Sigmoid colon (tissue), 7 donors: ENCODE measurements around the gene GRIA1. TPM values are rescaled to one million over a fixed set of nuclear protein-coding genes. Genes with fewer than 3 reads are reported as not detected.
A peak's percentile ranks its signal among the peaks of the same experiment; 100 is the strongest.

Experiments
- DNase-seq: peaks from one replicate; pipeline ENCODE4 v3.0.0-alpha.2; 2019
- H3K27ac ChIP-seq, 4 donors: fragments of 200-600 bp; sonication (generic); one replicate each; pipeline ENCODE4 v1.5.1; 2016 to 2019; ENCODE audit warnings: mild to moderate bottlenecking in 1 of 4
- H3K27me3 ChIP-seq, 3 donors: fragments of 200-600 bp; sonication (generic); one replicate each; pipeline ENCODE4 v1.5.1; 2019; ENCODE audit warnings: mild to moderate bottlenecking in 1 of 3
- H3K36me3 ChIP-seq, 4 donors: fragments of 200-600 bp; sonication (generic); one replicate each; pipeline ENCODE4 v1.5.1; 2016 to 2019
- H3K4me1 ChIP-seq, 4 donors: fragments of 200-600 bp; sonication (generic); one replicate each; pipeline ENCODE4 v1.5.1; 2017 to 2019
- H3K4me3 ChIP-seq, 4 donors: fragments of 200-600 bp; sonication (generic); one replicate each; pipeline ENCODE4 v1.5.1; 2017 to 2019; ENCODE audit warnings: mild to moderate bottlenecking in 2 of 4, moderate library complexity in 1 of 4
- H3K9me3 ChIP-seq, 4 donors: fragments of 200-600 bp in 3 of 4; sonication (generic) in 3 of 4; one replicate each; pipeline versions ENCODE4 v1.5.1 to v1.6.1; 2013 to 2019
- EP300 ChIP-seq, 4 donors: sonication (generic); formaldehyde crosslinking; IDR thresholded peaks; one replicate each; pipeline ENCODE4 v1.6.1; 2017; ENCODE audit warnings: antibody characterized with exemption in 4 of 4
- POLR2A ChIP-seq, 2 donors: fragments of 450-650 bp; IDR thresholded peaks; one replicate each; pipeline ENCODE4 v1.6.1; 2016; ENCODE audit warnings: antibody characterized with exemption in 2 of 2, mild to moderate bottlenecking in 2 of 2, moderate library complexity in 2 of 2
- POLR2AphosphoS5 ChIP-seq, 4 donors: sonication (generic); formaldehyde crosslinking; IDR thresholded peaks; one replicate each; pipeline ENCODE4 v1.6.1; 2017; ENCODE audit warnings: antibody characterized with exemption in 4 of 4
- WGBS, 2 donors: extraction: QIAGEN DNeasy Blood & Tissue Kit; methylation state at CpG; one replicate each; pipeline ENCODE4 v1.1.7; 2013; 5-methylcytosine and 5-hydroxymethylcytosine counted together
- intact Hi-C: fragments of 100-400 bp; cut with DNase I; formaldehyde crosslinking; loops from one replicate; pipeline ENCODE4 v1.15.1; 2023
- polyA plus RNA-seq, 3 donors: library from polyadenylated mRNA; stranded (reverse); fragments of 200-250 nt; gene quantifications; one replicate each; pipeline ENCODE4 v1.2.3, GENCODE V29; 2013
- total RNA-seq, 4 donors: library from RNA; depleted of rRNA; stranded (reverse); fragments of >200 nt; gene quantifications; one replicate each; pipeline ENCODE4 v1.1.0, GENCODE V29; 2016
- TF ChIP-seq, protein P1 (sequence below), 4 experiments: fragments of 450-650 bp in 3 of 4; fragments of 200-600 bp in 1 of 4; IDR thresholded peaks; one replicate each; pipeline ENCODE4 v1.5.1; 2016 to 2019; ENCODE audit warnings: antibody characterized with exemption in 4 of 4, mild to moderate bottlenecking in 3 of 4, moderate library complexity in 2 of 4
- donor health status: healthy with polysubstance abuse.
- donor health status: Bipolar disorder and iron deficiency.
- donor health status: healthy.

The GRIA1 gene
- total and polyA plus RNA-seq, 7 donors, result under 0.01 to 1.5 (median 0.51) TPM; not detected in 1

DNA sequence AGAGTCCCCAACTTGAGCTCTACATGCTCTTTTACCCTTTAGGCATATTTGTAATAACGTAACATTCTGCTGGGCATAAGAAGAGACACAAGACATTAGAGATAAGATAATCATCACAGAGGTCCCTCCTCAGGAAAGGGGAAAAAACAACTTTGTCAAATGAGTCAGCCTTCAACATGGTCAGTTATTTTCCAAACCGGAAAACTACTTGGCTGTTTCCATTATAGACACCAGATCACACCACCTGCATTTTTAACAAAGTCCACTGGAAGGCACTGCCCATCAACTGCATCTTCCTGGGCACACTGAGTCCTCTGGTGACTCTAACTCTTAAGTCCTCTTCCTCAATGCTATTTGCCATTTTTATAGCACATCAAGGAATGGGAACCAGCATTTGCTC lies 326.4 kb downstream of the GRIA1 start:
- H3K4me1 ChIP-seq, result no peaks in the 10 kb centered on the region
- intact Hi-C loops, result no loop called here
- H3K9me3 ChIP-seq, result peaks cover 0 to 3% (median 0%) of the 10 kb centered on the region in 4 donors
- WGBS, 2 donors, result 89 to 90% methylated on average over 2 of the region's 2 CpGs
- no peak overlapping the region for H3K27ac ChIP-seq
- no peak for TF ChIP-seq POLR2A (IDR thresholded peaks at IDR 0.05)
- TF ChIP-seq, protein P1, sequence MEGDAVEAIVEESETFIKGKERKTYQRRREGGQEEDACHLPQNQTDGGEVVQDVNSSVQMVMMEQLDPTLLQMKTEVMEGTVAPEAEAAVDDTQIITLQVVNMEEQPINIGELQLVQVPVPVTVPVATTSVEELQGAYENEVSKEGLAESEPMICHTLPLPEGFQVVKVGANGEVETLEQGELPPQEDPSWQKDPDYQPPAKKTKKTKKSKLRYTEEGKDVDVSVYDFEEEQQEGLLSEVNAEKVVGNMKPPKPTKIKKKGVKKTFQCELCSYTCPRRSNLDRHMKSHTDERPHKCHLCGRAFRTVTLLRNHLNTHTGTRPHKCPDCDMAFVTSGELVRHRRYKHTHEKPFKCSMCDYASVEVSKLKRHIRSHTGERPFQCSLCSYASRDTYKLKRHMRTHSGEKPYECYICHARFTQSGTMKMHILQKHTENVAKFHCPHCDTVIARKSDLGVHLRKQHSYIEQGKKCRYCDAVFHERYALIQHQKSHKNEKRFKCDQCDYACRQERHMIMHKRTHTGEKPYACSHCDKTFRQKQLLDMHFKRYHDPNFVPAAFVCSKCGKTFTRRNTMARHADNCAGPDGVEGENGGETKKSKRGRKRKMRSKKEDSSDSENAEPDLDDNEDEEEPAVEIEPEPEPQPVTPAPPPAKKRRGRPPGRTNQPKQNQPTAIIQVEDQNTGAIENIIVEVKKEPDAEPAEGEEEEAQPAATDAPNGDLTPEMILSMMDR (IDR thresholded peaks at IDR 0.05), result no peak
- TF ChIP-seq POLR2AphosphoS5 (IDR thresholded peaks at IDR 0.05), result no peak
- no peak for TF ChIP-seq EP300 (IDR thresholded peaks at IDR 0.05)
- DNase-seq, result no peak
- no peaks in the 10 kb centered on the region for H3K27me3 ChIP-seq
- H3K36me3 ChIP-seq, result no peaks in the 10 kb centered on the region
- no peak overlapping the region for H3K4me3 ChIP-seq

DNA sequence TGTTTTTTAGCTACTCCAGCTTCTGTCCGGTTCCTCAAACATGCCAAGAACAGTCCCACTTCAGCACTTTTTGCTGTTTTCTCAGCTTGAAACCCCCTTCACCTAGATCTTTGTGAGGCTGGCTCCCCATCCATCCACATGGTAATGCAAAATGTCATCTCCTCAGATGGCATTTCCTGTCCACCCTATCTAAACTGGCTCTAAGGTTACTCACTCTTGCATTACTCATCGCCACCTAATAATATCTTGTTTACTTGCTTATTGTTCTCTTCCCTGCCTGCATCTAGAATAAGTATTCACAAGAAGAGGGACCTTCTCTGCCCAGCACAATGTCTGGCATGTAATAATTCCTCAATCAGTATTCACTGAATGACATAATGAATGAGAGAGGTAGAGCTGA lies 328.2 kb downstream of the GRIA1 start:
- H3K4me3 ChIP-seq, result no peak overlapping the region
- no peak for DNase-seq
- H3K27me3 ChIP-seq, result no peaks in the 10 kb centered on the region
- H3K27ac ChIP-seq, result no peak overlapping the region
- no peaks in the 10 kb centered on the region for H3K36me3 ChIP-seq
- H3K9me3 ChIP-seq, result no peaks in the 10 kb centered on the region
- 91 to 94% methylated on average over 2 of the region's 2 CpGs for whole genome bisulfite sequencing, 2 donors
- intact Hi-C loops, result no loop called here
- no peak for TF ChIP-seq POLR2A (IDR thresholded peaks at IDR 0.05)
- TF ChIP-seq, protein P1 (IDR thresholded peaks at IDR 0.05), result no peak
- TF ChIP-seq POLR2AphosphoS5 (IDR thresholded peaks at IDR 0.05), result no peak
- TF ChIP-seq EP300 (IDR thresholded peaks at IDR 0.05), result no peak
- no peaks in the 10 kb centered on the region for H3K4me1 ChIP-seq

DNA sequence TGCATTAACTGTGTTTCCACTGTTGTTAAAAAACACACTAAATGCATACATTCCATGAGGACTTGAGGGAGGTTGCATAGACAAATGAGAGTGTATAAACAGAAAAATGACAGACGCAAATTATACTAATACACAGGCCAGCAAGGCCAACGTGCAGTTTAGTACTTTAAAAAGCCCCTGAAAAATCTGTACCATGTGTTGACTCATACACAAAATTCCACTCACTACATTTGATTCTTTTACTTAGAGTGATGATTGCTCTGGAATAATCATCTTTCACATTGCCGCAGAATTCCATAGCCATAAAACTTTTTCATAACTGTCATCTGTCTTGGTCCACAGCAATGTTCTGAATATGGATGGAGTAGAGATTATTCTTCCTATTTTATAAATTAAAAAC lies 332.6 kb downstream of the GRIA1 start:
- DNase-seq, result no peak
- H3K27me3 ChIP-seq, result no peaks in the 10 kb centered on the region
- H3K27ac ChIP-seq, result no peak overlapping the region
- WGBS, 2 donors, result 46 to 57% methylated on average over 3 of the region's 3 CpGs
- no peak overlapping the region for H3K4me3 ChIP-seq
- no peaks in the 10 kb centered on the region for H3K4me1 ChIP-seq
- no peaks in the 10 kb centered on the region for H3K36me3 ChIP-seq
- TF ChIP-seq EP300 (IDR thresholded peaks at IDR 0.05) (no peak), POLR2AphosphoS5 (IDR thresholded peaks at IDR 0.05) (no peak), POLR2A (IDR thresholded peaks at IDR 0.05) (no peak)
- TF ChIP-seq, protein P1 (IDR thresholded peaks at IDR 0.05), result no peak
- H3K9me3 ChIP-seq, result no peaks in the 10 kb centered on the region
- intact Hi-C loops, result no loop called here

DNA sequence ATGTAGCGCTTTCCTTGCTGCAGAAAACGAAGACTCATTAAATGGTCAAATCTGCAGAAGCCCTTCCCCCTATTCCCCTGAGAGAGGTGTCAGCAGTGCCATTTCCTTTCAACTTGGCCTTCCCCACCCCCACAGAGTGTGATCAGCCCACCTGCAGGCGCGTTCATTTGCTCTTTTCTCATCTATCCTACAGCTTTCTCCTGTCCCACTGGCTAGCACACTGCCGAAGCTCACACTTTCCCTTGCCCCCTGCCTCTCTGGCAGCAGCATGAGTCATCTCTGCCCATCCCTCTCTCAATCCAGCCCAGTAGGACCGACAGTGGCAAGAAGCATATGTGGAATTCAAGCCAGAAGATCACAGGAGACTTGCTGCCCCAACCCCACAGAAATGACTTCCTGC lies 334.4 kb downstream of the GRIA1 start:
- no peaks in the 10 kb centered on the region for H3K4me1 ChIP-seq
- H3K27me3 ChIP-seq, result no peaks in the 10 kb centered on the region
- H3K9me3 ChIP-seq, result no peaks in the 10 kb centered on the region
- intact Hi-C loops, result no loop called here
- DNase-seq, result no peak
- TF ChIP-seq, protein P1 (IDR thresholded peaks at IDR 0.05), result no peak
- no peak for TF ChIP-seq EP300 (IDR thresholded peaks at IDR 0.05)
- no peak for TF ChIP-seq POLR2A (IDR thresholded peaks at IDR 0.05)
- TF ChIP-seq POLR2AphosphoS5 (IDR thresholded peaks at IDR 0.05), result no peak
- no peak overlapping the region for H3K4me3 ChIP-seq
- no peaks in the 10 kb centered on the region for H3K36me3 ChIP-seq
- WGBS, 2 donors, result 40 to 45% methylated on average over 6 of the region's 6 CpGs
- H3K27ac ChIP-seq, result no peak overlapping the region

DNA sequence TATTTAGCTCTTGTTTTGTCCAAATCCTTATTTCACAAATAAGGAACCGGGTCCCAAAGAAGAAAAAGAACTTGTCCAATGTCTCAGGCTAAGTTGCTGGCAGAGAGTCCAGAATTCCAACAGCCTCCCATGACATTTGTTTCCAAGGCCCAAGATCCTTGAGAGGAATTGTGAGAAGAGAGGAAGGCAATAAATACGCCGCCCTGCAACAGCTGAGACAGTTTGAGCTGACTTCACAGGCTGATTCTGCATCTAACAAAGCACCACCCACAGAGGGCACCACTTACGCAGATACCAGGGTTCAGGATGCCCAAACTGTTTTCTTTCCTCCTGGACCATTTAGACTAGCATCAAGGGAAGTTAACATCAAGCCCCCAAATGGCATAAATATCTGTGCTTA lies 336.9 kb downstream of the GRIA1 start:
- 69 to 72% methylated on average over 4 of the region's 4 CpGs for WGBS, 2 donors
- TF ChIP-seq, protein P1 (IDR thresholded peaks at IDR 0.05), result no peak
- H3K27me3 ChIP-seq, result no peaks in the 10 kb centered on the region

More for the DNA sequence above, 336.9 kb downstream of the GRIA1 start:
- H3K9me3 ChIP-seq, result no peaks in the 10 kb centered on the region
- H3K27ac ChIP-seq, result no peak overlapping the region
- H3K4me1 ChIP-seq, result no peaks in the 10 kb centered on the region
- DNase-seq, result peak; percentile 66
- no peaks in the 10 kb centered on the region for H3K36me3 ChIP-seq
- H3K4me3 ChIP-seq, result no peak overlapping the region
- intact Hi-C loops, result no loop called here
